GM19438 (cell line): ENCODE results near the gene LYPLA2.

Experiments
- ATAC-seq: cut with Tn5 transposase; IDR thresholded peaks from one replicate; pipeline ENCODE4 v1.9.1; 2021; ENCODE audit warnings: low read depth; ENCODE audit not compliant: unreplicated experiment

Gene LYPLA2

GRCh38 chr1:23790696-23791515, at the start of gene LYPLA2:
Gene LYPLA2 (plus strand): TSS chr1:23791145. CDS start chr1:23792683, 1,538 bp downstream.
- ATAC-seq = peak; percentile 74

GRCh38 chr1:23741609-23742008, 49.3 kb upstream of the LYPLA2 start:
- ATAC-seq = no peak

DNA sequence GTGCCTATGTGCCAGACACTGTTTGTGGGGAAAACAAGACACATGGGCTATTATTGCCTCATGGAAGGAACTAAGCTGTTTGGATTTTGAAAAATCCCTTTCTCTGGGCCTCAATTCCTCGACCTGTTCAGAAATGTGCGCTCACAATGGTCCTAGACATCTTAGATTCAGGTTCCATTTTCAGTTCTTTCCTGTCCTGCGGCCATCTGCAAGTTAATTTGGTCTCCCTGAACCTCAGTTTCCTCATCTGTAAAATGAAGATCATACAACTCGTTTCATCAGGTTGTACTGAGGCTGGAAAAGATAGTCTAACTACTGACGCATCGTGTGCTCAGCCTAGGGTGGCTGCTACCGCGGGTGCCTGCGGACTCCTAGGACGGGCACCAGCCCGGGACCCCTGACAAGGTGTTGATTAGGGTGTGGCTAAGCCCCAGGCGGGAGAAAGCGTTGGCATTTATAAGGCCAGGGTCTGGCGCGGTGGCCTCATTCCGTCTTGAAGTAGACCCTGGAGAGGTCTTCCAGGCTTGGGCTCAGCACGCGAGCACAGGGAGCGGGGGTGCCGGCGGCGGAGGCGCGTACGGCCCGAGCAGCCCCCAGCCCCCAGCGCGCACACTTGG, 48.2 kb upstream of the LYPLA2 start:
- ATAC-seq = peak; percentile 23

DNA sequence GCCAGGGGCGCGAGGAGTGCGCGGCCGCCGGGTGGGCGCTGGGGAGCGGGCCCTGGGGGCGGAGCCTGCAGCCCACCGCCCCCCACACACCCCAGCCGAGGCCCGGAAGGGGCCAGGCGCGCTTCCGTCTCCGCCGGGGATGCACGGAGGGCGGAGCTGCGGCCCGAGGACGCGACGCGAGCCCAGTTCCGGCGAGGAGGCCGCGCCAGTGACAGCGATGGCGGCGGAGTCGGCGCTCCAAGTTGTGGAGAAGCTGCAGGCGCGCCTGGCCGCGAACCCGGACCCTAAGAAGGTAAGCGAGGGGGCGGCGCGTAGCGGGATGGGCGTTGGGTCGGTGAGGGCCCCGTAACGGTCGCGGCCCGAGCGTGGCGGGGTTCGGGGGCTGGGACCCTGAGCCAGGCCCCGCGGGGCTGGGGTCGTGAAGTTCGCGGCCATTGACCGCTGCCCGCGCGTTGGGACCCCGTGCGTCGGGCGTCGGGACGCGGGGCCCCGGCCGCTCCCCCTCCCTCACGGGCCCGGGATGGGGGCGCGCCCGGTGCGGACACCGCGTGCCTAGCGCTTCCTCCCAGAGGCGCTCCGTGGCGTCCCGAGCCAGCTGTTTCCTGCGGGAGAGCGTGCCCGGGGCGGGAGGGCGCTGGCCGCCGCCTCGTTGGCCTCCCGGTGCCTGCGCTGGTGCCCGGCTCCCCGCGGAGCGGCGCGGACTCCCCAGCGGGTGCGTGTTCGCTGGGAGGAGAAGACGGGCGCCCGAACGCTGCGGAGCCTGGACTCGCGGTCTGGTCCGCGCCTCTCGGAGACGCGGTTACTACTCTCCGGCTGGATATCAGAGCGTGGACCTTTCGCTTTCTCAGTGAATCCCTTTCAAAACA, 47.4 kb upstream of the LYPLA2 start, which contains the start of gene ELOA:
ELOA (plus strand) TSS at position 185 of the 866 bp plus-strand sequence; CDS start at position 218, 33 bp downstream.
- peak; percentile 64 for ATAC-seq

GRCh38 chr1:23745515-23745914, 45.4 kb upstream of the LYPLA2 start:
- no peak for ATAC-seq

DNA sequence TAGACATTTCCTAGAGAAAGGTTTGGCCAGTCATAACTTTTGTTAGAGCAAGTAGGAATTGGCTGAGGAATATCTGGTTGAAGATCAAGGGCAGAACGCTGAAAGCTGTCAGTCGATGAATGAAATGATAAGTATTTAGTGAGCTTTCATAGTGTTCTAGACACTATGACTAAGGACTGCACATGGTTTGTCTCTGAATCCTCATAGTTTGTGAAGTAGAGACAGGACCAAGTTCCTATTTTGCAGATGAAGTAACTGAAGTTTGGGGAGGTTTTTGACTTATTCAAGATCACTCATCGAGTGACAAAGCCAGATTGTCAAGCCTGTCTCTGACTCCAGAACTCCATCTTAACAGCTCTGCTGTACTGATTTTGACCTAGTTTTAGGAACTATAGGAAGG, 42.9 kb upstream of the LYPLA2 start:
- ATAC-seq = no peak

DNA sequence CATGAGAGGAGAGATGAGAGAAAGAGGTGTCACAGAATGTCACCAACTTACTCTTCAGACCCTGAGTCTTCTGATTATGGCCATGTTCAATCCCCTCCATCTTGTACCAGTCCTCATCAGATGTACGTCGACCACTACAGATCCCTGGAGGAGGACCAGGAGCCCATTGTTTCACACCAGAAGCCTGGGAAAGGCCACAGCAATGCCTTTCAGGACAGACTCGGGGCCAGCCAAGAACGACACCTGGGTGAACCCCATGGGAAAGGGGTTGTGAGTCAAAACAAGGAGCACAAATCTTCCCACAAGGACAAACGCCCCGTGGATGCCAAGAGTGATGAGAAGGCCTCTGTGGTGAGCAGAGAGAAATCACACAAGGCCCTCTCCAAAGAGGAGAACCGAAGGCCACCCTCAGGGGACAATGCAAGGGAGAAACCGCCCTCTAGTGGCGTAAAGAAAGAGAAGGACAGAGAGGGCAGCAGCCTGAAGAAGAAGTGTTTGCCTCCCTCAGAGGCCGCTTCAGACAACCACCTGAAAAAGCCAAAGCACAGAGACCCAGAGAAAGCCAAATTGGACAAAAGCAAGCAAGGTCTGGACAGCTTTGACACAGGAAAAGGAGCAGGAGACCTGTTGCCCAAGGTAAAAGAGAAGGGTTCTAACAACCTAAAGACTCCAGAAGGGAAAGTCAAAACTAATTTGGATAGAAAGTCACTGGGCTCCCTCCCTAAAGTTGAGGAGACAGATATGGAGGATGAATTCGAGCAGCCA, 39.7 kb upstream of the LYPLA2 start:
- ATAC-seq = no peak

GRCh38 chr1:23751815-23752200, 39.1 kb upstream of the LYPLA2 start:
- ATAC-seq = no peak

DNA sequence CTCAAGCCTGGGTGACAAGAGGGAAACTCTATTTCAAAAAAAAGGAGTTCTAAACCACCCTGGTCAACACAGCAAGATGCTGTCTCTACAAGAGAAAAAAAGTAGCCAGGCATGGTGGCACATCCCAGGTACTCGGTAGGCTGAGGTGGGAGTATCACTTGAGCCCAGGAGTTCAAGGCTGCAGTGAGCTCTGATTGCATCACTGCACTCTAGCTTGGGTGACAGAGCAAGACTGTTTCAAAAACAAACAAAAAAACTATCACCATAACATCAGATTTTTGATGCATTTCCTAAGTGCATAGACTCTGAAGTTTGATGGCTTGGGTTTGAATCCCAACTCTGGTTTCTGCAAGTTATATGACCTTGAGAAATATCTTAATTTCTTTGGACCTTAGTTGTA, 38.0 kb upstream of the LYPLA2 start:
- ATAC-seq = no peak

GRCh38 chr1:23756676-23757075, 34.3 kb upstream of the LYPLA2 start:
- ATAC-seq = no peak

DNA sequence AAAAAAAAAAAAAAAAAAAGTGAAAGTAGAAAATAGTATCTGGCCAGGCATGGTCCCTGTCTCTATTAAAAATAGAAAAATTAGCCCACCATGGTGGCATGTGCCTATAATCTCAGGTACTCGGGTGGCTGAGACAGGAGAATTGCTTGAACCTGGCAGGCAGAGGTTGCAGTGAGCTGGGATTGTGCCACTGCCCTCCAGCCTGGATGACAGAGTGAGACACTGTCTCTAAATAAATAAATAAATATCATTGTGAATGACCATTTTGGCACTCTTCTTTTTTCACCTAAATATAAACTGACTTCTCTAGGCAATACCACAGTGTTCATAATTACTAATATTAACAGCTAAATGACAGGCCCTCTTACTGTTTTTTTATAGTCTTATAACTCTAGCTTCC, 33.1 kb upstream of the LYPLA2 start:
- no peak for ATAC-seq

- ATAC-seq = no peak
Measured at GRCh38 chr1:23759277-23759676, 31.7 kb upstream of the LYPLA2 start.

DNA sequence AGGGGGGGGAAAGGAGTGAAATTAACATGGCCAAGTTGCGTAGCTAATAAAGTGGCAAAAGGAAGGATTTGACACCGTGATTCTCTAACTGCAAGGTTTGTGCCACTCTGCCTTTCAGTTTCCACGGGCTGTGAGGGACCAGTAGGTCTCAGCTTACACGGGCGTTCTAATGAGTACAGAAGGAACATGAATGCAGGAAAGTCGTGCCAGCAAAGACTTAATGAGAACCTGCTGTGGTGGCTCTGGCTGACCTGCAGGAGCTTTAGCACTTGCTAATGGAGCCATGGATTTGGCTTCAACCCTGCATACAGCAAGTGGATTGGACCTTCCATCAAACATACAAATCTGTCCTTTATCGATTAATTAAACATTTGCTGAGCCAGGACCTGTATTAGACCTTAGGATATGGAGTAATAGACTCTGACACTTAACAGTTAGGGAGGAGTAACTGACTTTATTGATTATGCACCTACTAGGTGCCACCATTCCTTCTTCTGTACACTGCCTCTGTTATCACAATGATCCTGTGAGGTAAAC, 27.8 kb upstream of the LYPLA2 start:
- ATAC-seq = no peak

DNA sequence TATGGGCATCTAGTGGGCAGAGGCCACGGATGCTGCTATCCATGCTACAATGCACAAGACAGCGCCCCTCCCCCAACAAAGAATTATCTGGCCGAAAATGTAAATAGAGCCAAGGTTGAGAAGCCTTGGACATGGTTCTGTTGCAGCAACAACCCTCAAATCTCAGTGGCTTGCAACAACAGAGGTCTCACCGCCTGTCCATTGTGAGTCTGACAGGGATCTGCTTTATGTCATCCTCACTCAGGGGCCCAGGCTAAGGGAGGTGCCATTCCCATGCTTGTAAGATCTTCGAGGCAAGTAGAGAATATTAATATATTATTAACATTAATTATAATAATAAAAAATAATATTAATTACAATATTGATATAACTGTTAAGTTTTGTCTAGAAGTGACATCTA, 22.2 kb upstream of the LYPLA2 start:
- no peak for ATAC-seq

- no peak for ATAC-seq
Measured at GRCh38 chr1:23772049-23772853, 18.7 kb upstream of the LYPLA2 start.

- no peak for ATAC-seq
Measured at GRCh38 chr1:23772854-23773242, 18.1 kb upstream of the LYPLA2 start.

- no peak for ATAC-seq
Measured at GRCh38 chr1:23774174-23774880, 16.6 kb upstream of the LYPLA2 start.

DNA sequence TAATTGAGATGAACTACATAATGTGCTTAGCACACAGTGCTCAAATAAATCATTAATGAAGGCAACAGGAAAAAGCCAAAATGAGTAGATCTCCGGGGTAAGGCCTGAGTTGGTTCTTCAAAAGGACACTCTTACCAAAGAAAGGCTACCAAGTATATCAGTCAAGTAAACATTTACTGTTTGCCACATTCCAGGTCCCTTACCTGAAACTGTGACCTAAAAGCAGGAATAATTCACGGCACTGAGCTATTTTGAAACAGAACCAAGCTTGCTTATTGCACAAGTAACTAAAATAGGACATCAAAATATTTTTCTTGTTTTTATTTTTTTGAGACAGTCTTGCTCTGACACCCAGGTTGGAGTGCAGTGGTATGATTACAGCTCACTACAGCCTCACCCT, 14.7 kb upstream of the LYPLA2 start:
- no peak for ATAC-seq
